ENCODE results near the gene SMPX. TPM values are rescaled to one million over a fixed set of nuclear protein-coding genes. Genes with fewer than 3 reads are reported as not detected.

Gene SMPX
- total RNA-seq, 3 donors from 2014 or later, result 0.65 to 11.8 TPM; not detected in 1

DNA sequence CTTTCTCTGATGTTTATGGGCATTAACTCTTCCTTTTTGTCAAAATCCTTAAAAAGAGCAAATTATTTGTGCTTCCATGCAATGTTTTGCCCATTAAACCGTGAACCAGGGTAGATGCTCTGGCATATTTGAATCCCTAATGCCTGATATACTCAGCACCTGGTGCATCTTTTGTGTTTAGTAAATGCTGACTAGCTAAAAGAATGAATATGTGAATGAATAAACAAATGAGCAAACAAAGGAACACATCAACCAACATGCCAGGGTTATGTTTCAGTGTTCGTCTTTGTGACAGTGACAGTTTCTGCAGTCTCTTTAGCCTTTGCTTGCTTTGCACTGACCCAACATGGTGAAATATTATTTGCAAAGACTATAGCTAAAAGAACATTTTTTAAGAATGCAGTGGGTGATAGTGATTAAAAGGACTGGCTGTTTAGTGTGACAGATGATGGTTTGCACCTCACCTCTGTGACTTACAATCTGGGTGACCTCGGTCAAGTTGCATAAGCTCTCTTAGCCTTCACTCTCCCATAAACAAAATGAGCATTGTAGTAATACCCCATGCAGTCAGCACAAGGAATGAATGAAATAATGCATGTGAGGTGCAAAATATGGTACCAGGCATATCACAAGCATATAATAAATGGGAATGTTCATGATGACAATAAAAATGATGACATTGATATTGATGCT lies 29.5 kb downstream of the SMPX start:
- no peaks in the 10 kb centered on the region for H3K9me3 ChIP-seq
- intact Hi-C loops (cut with DNase I, micrococcal nuclease), result no loop called here
- no peak for DNase-seq
- no peak overlapping the region for H3K4me3 ChIP-seq
- no peak for TF ChIP-seq CTCF (IDR thresholded peaks at IDR 0.05)
- ATAC-seq, result no peak
- H3K4me1 ChIP-seq (ENCODE audit: low read depth), result no peaks in the 10 kb centered on the region
- H3K36me3 ChIP-seq (ENCODE audit: low read depth), result no peaks in the 10 kb centered on the region

GRCh38 chrX:21725916-21726315 lies 32.0 kb downstream of the SMPX start:
- no peak for TF ChIP-seq CTCF (IDR thresholded peaks at IDR 0.05)
- Histone ChIP-seq H3K9me3 (no peaks in the 10 kb centered on the region), H3K36me3 (ENCODE audit: low read depth) (no peaks in the 10 kb centered on the region), H3K4me3 (no peak overlapping the region), H3K4me1 (ENCODE audit: low read depth) (no peaks in the 10 kb centered on the region)
- DNase-seq (no peak), ATAC-seq (no peak)
- intact Hi-C loops (cut with DNase I, micrococcal nuclease), result no loop called here

DNA sequence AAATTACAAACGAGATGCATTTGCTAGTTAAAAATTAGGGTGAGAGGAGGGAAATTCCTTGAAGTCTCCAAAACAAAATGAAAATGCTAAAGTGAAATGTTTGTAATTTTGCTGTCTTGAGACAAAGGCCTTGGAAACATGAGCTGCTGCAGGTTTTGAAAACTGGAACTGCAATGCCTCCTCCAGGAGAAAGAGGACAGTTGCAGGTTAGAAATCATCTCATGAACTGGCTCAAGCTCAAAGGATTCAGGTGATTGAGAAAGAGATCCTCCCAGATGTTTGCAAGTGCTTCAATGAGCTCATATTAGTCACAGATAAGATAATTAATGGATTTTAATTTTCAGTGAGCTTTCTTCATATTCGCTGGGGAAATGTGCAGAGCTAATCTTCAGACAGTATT lies 32.4 kb downstream of the SMPX start:
- ATAC-seq (no peak), DNase-seq (no peak)

GRCh38 chrX:21723814-21724213 lies 34.1 kb downstream of the SMPX start:
- Histone ChIP-seq H3K4me1 (ENCODE audit: low read depth) (no peaks in the 10 kb centered on the region), H3K36me3 (ENCODE audit: low read depth) (no peaks in the 10 kb centered on the region), H3K9me3 (no peaks in the 10 kb centered on the region), H3K4me3 (no peak overlapping the region)
- ATAC-seq (no peak), DNase-seq (no peak)
- no peak for TF ChIP-seq CTCF (IDR thresholded peaks at IDR 0.05)
- intact Hi-C loops (cut with DNase I, micrococcal nuclease), result no loop called here

More for the DNA sequence above, 32.4 kb downstream of the SMPX start:
- intact Hi-C loops (cut with DNase I, micrococcal nuclease), result no loop called here
- Histone ChIP-seq H3K4me3 (no peak overlapping the region), H3K4me1 (ENCODE audit: low read depth) (no peaks in the 10 kb centered on the region), H3K36me3 (ENCODE audit: low read depth) (no peaks in the 10 kb centered on the region), H3K9me3 (no peaks in the 10 kb centered on the region)
- no peak for TF ChIP-seq CTCF (IDR thresholded peaks at IDR 0.05)

- DNase-seq, result no peak
- ATAC-seq, result no peak
- Histone ChIP-seq H3K36me3 (ENCODE audit: low read depth) (no peaks in the 10 kb centered on the region), H3K9me3 (no peaks in the 10 kb centered on the region), H3K4me1 (ENCODE audit: low read depth) (no peaks in the 10 kb centered on the region), H3K4me3 (no peak overlapping the region)
- no peak for TF ChIP-seq CTCF (IDR thresholded peaks at IDR 0.05)
- intact Hi-C loops (cut with DNase I, micrococcal nuclease), result no loop called here
These were observed 34.8 kb downstream of the SMPX start for GRCh38 chrX:21723084-21723483.

DNA sequence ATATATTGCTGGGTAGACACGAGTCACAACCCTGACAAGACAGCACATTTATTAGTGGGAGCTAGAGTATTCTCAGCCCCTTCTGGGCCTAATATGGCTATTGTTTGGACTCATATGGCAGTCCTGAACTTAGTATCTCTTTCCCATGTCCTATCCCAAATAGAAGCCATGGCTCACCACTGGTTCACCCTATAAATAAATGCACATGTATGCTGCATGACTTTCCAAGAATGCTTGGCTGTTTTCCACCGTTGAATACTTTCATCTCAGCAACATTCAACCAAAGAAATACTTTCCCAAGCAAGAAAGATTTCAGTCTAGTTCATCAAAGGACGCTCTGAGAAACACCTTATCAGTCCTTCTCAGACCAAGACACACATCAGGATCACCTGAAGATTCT lies 36.7 kb downstream of the SMPX start:
- DNase-seq, result no peak
- ATAC-seq, result no peak
- no peak for TF ChIP-seq CTCF (IDR thresholded peaks at IDR 0.05)
- no peaks in the 10 kb centered on the region for H3K4me1 ChIP-seq (ENCODE audit: low read depth)
- no peaks in the 10 kb centered on the region for H3K36me3 ChIP-seq (ENCODE audit: low read depth)
- H3K4me3 ChIP-seq, result no peak overlapping the region
- intact Hi-C loops (cut with DNase I, micrococcal nuclease), result no loop called here
- H3K9me3 ChIP-seq, result no peaks in the 10 kb centered on the region
